ENCODE data around the gene NOL4L.

The NOL4L gene

DNA sequence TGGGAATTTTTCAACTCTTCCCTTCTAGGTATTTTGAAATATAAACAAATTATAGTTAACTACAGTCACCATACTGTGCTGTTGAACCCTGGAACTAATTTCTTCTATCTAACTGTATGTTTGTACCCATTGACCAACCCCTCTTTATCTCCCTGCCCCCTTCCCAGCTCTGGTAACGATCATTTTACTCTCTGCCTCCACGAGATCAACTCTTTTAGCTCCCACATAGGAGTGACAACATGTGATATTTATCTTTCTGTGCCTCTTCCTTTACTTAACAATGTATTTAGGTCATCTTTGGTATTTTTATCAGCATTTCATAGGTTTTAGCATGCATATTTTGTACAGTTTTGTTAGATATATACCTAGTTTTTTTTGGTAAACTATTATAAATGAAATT lies 181.1 kb downstream of the NOL4L start:
- Histone ChIP-seq H3K9ac (ENCODE audit: low read depth, low read length) (no peak overlapping the region), H3K36me3 (ENCODE audit: insufficient read depth, low read length) (no peaks in the 10 kb centered on the region), H3K4me1 (ENCODE audit: insufficient read depth, low read length) (no peaks in the 10 kb centered on the region), H3K9me3 (ENCODE audit: control insufficient read depth, insufficient read depth, low read length) (no peaks in the 10 kb centered on the region)

- Histone ChIP-seq H3K4me1 (ENCODE audit: insufficient read depth, low read length) (no peaks in the 10 kb centered on the region), H3K36me3 (ENCODE audit: insufficient read depth, low read length) (no peaks in the 10 kb centered on the region), H3K9ac (ENCODE audit: low read depth, low read length) (no peak overlapping the region), H3K9me3 (ENCODE audit: control insufficient read depth, insufficient read depth, low read length) (no peaks in the 10 kb centered on the region)
Measured at GRCh38 chr20:32400476-32400875, 184.7 kb downstream of the NOL4L start.

- no peaks in the 10 kb centered on the region for H3K4me1 ChIP-seq (ENCODE audit: insufficient read depth, low read length)
- H3K9ac ChIP-seq (ENCODE audit: low read depth, low read length): no peak overlapping the region
- H3K36me3 ChIP-seq (ENCODE audit: insufficient read depth, low read length): no peaks in the 10 kb centered on the region
- H3K9me3 ChIP-seq (ENCODE audit: control insufficient read depth, insufficient read depth, low read length): no peaks in the 10 kb centered on the region
Measured at GRCh38 chr20:32397567-32398084, 187.5 kb downstream of the NOL4L start.

GRCh38 chr20:32396646-32397160 lies 188.4 kb downstream of the NOL4L start:
- Histone ChIP-seq H3K36me3 (ENCODE audit: insufficient read depth, low read length) (no peaks in the 10 kb centered on the region), H3K4me1 (ENCODE audit: insufficient read depth, low read length) (no peaks in the 10 kb centered on the region), H3K9ac (ENCODE audit: low read depth, low read length) (no peak overlapping the region), H3K9me3 (ENCODE audit: control insufficient read depth, insufficient read depth, low read length) (no peaks in the 10 kb centered on the region)

- Histone ChIP-seq H3K9me3 (ENCODE audit: control insufficient read depth, insufficient read depth, low read length) (no peaks in the 10 kb centered on the region), H3K36me3 (ENCODE audit: insufficient read depth, low read length) (no peaks in the 10 kb centered on the region), H3K4me1 (ENCODE audit: insufficient read depth, low read length) (no peaks in the 10 kb centered on the region), H3K9ac (ENCODE audit: low read depth, low read length) (no peak overlapping the region)
Measured at GRCh38 chr20:32395066-32395465, 190.1 kb downstream of the NOL4L start.
